UCSD-AML1 (cell line): ENCODE data around the gene NFYA.
A peak's percentile ranks its signal among the peaks of the same experiment; 100 is the strongest.

Experiments used
- DNase-seq: peaks from one replicate; lab custom pipeline; 2025; ENCODE audit not compliant: unreplicated experiment; lab: John Stamatoyannopoulos, UW

The NFYA gene

DNA sequence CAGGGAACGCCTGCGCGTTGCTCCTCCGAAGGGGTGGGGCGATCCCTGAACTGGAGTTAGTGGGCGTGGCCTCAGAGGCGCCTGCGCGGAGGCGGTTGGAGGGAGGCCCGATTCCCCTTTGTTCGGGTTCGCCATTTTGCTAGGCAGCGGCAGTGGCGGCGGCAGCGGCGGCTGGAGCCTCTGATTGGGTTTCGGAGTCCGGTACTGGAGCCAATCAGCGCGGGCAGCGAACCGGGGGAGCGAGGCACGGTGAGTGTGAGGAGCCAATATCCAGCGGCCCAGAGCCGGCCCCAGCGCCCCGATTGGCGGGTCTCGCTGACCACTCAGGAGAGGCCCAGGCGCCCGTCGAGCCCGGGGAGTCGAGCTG lies at the start of gene NFYA:
Gene NFYA, plus strand, starts transcription at position 139 of the 367 bp plus-strand sequence. CDS start 6,116 bp downstream, outside the sequence.
- DNase-seq, result peak; percentile 100

DNA sequence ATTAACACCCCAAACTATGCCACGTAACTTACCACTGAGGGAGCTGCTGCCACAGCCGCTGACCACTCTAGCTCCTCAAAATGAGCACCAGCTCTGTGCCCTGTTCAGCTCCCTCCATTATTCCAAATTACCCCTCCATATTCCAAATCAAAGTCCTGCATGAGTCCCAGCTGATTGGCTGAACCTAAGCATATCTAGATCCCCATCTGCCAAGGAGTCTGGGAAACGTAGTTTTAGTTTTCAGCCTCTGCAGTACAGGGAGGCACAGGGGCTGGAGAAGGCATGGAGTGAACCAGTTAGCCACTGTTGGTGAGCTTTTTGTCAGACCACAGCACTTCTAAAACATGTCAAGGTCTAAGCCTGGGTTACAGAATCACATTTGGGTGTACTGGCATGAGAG lies 49.7 kb upstream of the NFYA start:
- no peak for DNase-seq

DNA sequence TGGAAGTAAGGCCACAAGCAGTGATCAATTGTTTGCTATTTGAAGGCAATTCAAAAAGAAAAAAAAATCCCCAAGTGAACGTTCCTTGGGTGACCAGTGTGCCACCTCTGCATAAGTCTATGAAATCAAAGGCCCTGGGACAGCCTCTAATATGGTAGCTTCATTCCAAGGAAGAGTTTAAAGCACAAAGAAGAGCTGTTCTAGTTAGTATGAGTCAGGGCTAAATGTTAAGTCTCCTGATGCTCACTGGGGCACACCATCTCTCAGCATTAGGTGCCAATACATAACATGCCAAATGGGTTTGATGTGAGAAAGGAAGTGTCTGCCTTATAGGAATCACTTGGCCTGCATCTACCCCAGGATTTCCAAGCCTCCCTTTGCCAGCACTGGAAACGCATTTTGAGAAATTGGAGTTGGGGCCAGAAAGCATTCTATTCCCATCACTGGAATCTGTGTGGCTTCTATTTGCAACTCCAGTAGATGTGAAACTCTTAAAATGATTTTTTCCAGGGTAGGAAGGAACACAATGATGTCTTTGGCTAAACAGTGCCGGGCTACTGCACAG lies 46.7 kb upstream of the NFYA start:
- no peak for DNase-seq

DNA sequence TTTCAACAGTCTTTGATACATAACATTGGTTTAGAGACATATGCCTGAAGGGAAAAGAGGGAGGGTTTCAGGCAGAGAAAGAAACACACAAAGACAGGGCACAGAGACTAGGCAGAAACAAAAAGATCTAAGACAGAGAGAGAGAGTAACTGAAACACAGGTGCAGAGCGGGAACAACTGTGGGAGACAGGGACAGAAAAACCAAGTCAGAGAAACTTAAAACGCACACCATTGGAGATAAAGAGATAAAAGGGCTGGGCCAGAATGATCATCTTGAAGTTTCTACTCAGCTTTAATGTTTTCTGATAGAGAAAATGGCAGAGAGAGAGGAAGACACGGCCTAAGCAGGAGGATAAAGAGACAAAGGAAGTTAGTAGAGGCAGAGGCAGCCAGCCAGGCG lies 45.5 kb upstream of the NFYA start:
- DNase-seq, result no peak

DNA sequence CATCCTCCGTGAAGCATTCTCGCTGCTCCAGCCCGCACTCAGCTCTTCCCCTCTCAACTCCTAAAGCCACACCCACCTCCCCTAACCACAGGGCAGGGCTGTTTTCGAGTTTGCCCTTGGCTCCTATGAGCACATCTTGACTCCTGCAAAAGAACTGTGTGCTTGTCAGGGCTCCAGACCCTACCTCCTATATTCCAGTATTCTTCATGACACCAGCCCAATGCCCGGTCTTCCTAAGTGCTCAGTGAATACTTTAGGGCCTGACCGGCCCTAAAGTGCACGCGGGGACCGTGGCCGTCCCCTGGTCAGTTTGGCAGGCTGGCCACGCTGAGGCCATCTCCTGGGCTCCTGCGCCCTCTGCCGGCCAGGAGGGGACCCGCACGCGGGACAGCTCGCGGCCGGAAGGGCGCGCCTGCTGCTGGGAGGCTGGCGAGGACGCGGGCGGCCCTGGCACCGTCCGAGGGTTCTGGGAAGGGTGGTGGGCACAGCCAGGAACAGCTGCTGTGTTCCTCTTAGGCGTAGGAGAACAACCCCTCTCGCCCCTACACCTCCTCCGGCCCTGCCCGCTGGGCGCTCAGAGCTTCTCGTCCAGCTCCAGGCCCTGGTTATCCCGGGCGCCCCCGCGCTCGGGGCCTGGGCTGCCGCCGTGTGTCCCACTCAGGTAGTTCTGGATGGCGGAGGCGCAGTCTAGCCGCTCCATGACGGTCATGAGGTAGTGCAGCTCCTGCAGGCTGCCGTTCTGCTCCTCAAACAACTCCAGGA lies 44.8 kb upstream of the NFYA start:
- DNase-seq, result peak; percentile 90

DNA sequence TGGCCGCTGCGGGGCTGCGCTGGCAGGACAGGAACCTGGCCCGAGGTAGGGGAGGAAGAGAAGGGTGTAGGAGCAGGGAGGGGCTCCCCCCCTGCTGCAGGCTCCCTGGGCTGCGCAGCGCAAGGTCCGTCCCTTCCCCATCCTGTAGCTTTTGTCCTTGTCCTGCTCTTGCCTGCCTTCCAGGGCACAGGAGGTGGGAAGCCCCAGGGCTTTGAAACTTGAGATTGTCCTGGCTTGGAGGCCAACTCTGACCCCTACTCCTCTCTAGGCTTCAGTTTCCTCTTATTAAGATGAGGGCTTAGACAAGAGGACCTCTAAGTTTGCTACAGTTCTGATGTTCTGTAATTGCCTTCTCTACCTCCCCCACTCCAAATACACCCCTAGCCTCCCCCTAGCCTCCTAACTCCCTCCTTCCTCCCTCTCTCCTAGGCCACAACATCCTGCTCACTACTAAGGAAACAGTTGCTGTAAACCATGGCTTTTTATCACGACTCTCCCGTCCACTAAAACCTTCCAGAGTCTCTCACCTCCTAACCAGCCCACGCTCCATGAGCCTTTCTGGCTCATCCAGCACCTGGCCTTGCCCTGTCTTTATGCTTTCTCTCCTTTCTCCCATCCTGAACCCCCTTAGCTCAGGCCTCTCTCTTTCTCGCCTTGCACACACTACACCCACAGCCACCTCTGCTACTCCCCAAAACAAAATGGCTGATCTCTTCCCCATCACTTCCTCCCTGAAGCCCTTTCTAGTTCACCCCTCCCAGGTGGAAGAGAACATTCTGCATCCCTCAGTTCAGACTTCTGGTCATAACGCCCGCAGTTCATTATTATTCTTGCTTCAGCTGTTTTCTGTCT lies 44.0 kb upstream of the NFYA start:
- DNase-seq, result peak; percentile 77

DNA sequence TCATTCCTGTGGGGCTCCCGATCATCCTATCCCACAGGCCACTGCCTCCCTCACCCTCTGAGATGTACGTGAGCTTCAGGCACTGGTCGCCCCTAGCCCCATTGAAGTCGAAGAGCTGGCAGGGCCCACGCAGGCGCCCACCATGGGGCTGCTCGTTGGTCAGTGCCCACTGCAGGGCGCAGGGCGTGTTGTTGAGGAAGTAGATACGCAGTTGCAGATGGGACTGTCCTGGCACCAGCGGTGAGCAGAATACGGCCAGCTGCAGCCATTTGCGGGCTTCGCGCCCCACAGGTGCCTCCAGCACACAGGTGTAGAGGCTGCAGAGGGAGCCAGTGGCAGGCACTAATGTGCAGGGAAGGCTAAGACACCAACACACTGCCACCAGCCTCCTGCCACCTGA lies 39.9 kb upstream of the NFYA start:
- DNase-seq, result no peak

DNA sequence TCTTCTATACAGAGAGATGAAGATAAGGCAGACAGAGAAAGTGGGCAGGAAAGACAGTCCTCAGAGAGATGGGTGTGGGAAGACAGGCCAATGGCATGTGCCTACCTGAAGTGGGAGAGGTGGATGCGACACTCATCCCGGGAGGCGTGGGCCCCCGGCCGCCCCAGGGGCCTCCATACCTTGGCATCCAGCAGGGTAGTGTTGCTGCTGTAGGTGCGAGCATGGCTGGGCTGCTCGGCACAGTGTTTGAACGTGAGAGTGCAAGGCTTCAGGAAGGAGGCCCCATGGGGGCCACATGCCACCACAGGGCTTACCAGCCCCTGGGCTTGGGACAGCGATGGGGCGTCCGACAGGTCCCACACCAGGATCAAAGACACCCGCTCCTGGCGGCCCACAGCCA lies 39.0 kb upstream of the NFYA start:
- no peak for DNase-seq

DNA sequence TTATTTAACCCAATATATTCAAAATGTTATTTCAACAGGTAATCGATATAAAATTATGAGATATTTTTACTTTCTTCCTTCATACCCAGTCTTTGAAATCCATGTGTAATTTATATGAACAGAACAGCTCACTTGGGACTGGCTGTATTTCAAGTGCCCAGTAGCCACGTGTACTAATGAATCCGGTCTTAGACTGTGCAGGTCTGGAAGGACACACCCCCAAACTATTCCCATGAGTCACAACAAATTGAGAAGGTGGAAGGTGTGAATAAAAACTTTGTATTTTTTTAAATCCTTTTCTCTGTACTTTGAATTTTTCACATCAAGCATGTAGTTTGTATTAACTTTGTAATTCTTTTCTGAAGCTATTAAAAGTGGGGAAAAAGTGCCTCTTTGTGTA lies 36.6 kb upstream of the NFYA start:
- DNase-seq, result no peak

DNA sequence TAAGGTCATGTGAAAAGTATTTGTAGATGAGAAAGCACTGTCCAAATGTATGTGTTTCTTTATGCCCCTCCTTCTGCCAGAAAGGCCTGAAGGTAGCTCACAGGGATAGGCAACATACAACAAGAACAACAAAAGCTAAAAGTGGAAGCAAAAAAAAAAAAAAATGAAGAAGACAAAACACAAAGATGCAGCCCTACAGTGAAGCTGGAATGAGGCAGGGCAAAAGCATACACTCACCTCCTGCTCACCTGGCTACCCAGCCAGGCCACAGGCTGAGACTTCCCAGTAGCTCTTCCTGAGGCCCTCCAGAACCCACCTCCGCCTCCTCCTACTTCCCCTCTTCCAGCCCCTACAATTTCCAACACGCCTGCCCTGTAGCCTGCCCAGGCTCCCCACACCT lies 36.2 kb upstream of the NFYA start:
- no peak for DNase-seq

DNA sequence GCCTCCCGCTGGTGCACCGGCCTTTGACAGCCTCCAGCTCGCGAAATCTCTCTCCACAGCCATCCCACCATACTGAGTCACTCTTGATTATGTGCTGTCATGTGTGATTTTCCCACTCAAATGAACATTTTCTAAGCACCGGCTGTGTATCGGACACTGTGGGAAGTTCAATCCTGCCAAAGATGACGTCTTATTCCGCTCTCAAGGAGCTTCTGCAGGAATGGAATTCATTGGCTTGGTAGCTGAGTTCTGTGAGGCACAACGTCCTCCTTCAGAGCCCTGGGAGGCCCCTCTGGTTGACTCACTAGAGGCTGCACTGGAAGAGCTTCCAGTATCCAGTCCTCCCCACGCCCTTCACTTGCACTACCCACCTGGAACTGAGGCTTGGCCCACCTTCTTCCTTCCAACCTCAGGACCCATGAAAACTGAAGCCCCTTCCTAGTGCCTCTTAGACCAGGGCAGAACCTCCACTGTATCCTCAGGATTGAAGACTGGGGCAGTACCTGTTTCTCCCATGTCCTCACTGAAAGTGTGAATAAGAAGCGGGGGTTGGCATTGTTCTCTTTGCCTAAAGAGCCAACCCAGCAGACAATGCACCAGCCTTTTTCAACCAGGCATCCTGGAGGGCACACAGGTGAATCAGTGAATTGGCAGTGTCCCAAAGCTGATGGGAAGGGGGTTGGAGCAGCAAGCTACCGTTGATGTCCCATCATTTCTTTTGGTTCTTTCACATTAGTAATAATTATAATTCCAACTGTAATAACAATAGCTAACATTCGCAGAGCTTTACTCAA lies 35.5 kb upstream of the NFYA start:
- no peak for DNase-seq

DNA sequence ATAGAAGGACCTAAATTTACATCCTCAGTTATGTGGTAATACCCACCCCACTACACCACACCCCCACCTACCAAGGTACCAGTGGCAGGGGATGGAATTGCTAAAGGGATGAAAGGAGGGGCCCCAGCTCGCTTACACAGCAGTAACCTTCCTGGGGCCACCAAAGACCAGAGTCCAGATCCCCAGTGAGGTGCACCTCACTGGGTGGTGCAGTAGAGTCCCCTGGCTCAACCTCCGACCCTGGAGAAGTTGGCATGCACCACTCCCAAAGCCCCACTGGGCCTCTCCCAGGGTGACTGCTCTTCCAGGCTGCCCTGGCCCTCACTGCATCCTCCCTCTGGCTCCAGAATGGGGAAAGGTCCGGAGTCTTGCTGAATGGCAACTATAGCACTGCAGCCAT lies 34.6 kb upstream of the NFYA start:
- DNase-seq, result no peak

DNA sequence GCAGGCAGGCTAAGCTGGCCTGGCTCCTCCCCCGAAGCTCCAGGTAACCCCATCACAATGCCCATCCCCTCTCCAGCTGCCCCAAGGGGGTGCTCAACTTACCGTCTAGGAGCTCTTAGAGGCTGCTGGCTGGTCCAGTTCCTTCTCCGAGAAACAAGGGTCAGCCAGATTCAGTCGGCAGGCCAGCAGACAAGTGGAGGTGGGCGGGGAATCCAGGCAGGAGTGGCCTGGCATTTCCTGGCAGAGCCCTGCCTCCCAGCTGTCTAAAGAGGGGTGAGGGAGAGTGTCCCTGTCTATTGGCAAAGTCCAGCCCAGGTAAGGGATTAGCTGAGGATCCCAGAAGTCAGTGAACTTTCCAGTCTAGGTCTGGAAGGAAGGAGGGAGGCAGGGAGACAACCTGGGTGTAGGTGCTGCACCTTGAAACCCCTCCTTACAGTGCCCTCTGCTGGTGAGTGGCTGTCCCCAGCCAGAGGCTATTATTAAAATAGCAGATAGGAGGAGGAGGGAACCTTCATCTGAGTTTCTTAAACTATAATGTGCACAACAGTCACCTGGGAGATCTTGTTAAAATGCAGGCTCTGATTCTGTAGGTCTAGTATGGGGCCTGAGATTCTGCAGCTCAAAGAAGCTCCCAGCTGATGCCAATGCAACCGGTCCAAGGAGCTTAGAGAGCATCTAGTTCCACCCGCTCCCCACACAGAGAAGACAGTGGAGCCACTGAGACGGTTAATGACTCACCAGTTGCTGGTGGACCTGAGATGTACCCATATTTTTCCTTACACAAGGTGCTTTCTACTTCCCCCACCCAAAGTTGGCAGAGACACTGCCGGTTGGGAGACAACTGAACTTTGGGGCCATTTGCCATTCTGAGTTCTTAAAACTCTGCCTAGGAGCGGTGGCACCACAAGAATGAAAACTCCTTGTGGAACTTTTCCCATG lies 33.4 kb upstream of the NFYA start, which contains the start of gene UNC5CL:
Gene UNC5CL, minus strand, starts transcription at position 162 of the 939 bp plus-strand sequence. CDS start 4,147 bp downstream, outside the sequence.
- DNase-seq, result peak; percentile 42

DNA sequence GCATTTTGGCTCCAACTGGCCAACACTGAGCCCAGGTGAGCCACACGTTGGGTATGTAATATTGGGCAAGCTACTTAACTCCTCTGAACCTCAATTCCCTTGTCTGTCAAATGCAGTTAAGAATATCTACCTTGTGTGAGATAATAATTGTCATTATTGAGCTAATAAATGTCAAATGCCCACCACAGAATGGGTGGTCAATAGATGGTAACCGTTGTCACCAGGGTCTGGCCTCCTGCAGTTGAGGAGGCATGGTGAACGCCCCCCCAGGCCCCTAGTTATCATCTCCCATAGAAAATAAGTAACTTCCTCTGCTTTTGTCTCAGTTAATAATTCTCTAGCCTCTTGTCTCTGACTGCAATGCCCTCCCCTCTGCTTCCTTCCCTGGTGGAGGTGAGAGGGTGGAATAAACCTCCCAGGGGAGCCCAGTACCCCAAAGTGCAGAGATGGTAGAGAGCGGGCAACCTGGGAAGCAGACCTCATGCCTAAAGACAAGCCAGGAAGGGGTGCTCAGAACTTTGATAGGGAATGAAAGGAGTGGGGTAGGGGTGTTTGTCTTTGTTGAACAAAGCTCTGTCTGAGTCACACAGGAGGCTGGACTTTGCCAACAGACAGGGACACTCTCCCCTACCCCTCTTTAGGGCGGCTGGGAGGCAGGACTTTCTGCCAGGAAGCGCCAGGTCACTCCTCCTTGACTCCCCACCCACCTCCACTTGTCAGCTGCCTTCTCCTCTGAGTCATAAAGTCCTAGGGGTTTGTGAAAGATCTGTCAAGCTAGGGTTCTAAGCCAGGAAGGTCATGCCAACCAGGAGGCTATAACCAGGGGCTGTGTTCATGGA lies 32.5 kb upstream of the NFYA start:
- peak; percentile 43 for DNase-seq

DNA sequence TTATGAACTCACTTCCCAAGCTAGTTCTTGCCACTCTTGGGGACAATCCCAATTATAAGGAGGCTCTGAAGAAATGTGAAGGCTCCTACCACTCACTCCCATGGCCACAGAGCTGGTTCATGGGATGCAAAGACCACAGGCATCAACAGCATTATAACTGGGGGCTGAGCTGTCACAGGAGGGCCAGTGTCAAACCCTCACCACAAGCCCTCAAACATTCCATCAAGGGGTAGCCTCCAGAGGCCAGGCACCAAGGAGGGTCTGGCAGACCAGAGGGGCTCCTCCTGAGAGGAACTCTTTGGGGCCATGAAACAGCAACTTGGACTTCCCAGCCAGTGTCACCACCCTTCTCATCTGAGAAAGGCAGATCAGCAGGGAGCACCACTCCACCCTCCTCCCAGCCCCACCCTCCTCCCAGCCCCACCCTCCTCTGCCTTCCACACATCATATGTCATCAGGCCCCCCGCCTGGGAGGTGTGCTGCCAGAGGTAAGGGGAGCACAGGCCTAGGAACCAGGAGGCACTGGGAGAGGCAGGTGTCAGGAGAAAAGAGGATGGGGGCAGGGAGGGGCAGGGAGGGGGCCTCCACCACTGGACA lies 31.7 kb upstream of the NFYA start:
- DNase-seq, result no peak

DNA sequence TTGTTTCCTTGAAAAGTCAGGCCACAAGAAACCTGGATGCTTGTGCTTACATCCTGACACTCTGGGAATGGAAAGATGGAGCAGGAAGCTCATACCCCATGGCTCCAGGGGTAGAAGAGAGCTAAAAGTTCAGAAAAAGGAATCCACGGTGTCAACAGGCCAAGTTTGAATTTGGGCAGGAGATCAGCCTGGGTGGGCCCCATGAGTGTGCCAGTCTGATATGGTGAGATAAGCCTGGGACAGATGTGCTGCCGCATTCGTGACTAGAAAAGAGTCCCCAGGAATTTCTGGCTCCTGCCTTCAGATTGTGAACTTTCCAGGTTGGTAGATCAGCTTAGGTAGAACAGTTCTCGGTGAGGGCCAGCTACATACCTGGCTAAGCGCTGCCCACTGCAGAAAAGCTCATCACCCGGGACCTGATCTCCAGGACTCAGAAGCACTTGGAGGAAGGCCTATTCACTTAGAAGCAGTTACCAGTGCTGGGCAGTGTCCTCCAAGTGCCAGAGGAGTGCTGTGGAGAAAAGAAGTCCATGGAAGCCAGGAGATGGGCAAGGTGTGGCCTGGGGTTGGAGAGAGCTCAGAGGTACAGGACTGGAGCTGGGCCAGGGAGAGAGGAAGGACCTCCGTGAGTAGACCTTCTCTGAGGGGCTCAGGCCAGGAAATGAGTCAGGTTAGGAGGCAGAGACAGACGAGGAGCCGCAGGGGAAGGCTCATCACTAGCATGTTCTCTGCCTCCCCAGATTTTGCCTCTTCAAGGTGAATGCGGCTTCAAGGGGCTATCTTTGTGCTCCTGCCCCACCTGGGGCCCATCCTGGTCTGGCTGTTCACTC lies 30.3 kb upstream of the NFYA start, which contains the start of gene TSPO2:
Gene TSPO2, plus strand, starts transcription at position 242 of the 830 bp plus-strand sequence. Its CDS starts 519 bp downstream, at position 761.
- DNase-seq, result no peak

DNA sequence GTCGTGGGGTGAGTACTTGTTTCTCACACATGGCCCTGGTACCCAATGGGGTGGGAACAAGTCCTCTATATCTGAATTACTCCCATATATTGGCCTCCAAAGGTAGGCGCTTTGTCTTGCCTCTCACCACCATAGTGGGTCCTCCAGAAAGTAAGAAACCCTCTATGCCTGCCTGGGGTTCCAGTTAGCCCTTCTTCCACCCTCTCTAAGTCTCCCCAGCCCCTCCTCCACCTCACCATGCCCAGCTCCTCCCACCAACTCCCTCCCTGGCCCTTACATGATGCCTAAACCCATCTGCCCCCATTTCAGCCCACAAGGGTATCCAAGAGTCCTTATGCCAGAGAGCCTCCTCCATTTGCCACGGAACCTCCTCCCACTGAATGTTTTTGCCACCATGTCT lies 29.6 kb upstream of the NFYA start:
- no peak for DNase-seq

DNA sequence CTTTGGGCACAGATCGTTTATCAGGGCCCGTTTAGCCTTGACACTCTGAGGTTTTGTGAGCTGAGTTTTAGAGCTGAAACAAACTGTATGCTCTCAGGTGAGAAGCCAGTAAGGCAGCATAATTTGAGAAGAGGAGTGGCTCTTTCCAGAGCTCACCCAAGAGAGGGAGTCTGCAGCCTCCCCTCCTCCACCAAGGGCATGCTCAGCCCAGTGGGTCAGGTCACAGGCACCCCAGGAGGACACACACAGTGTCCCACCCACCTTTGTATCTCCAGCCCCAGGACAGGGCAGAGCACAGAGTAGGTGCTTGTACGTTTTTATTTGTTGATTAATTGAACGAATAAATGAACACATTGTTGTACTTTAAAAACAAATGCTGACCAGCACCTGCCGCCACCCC lies 27.1 kb upstream of the NFYA start:
- no peak for DNase-seq
